K562 (cell line): Measurements from ENCODE around the gene DNASE1L1.

ENCODE experiments used
- BDP1 ChIP-seq: IDR thresholded peaks from 3 replicates; pipeline ENCODE4 v1.6.1; 2011; ENCODE audit not compliant: insufficient read length, insufficient read depth
- CBX3 ChIP-seq, 2 experiments: IDR thresholded peaks; 1 replicate in 1 of 2; 2 replicates in 1 of 2; pipeline ENCODE4 v1.6.1; 2012; ENCODE audit warnings: inconsistent platforms in 2 of 2, low read length in 2 of 2, borderline replicate concordance in 1 of 2, control low read depth in 1 of 2
- L3MBTL2 ChIP-seq: fragments of 450-650 bp; IDR thresholded peaks from 2 replicates; pipeline ENCODE4 v1.6.1; 2016; ENCODE audit warnings: mild to moderate bottlenecking, moderate library complexity
- NBN ChIP-seq: fragments of 450-650 bp; IDR thresholded peaks from 2 replicates; pipeline ENCODE4 v1.6.1; 2016; ENCODE audit warnings: low read depth, mild to moderate bottlenecking
- NONO ChIP-seq, 2 experiments: fragments of 200-400 bp in 1 of 2; fragments of 450-650 bp in 1 of 2; formaldehyde crosslinking in 1 of 2; IDR thresholded peaks; 2 replicates each; pipeline ENCODE4 v1.6.1; 2017; ENCODE audit warnings: low read depth in 2 of 2, mild to moderate bottlenecking in 2 of 2, moderate library complexity in 2 of 2, low read length in 1 of 2
- RBFOX2 ChIP-seq: fragments of 200-400 bp; formaldehyde crosslinking; IDR thresholded peaks from 2 replicates; pipeline ENCODE4 v1.6.1; 2017; ENCODE audit warnings: low read depth, mild to moderate bottlenecking, low read length, moderate library complexity
- SMARCB1 ChIP-seq: IDR thresholded peaks from 2 replicates; pipeline ENCODE4 v1.6.1; 2011; ENCODE audit warnings: improper control_type of control experiment, low read depth; ENCODE audit not compliant: insufficient read length
- SMC3 ChIP-seq: conservative IDR thresholded peaks from 2 replicates; pipeline ENCODE4 v1.6.1; 2011; ENCODE audit warnings: low read depth, low read length, improper control_type of control experiment; ENCODE audit not compliant: insufficient read depth
- ZNF830 ChIP-seq: fragments of 250-450 bp; sonication (Bioruptor Pico); IDR thresholded peaks from 2 replicates; pipeline ENCODE4 v1.5.0; 2021; ENCODE audit warnings: mild to moderate bottlenecking
- TF ChIP-seq, protein P1 (sequence below), 3 experiments: IDR thresholded peaks in 2 of 3; conservative IDR thresholded peaks in 1 of 3; 2 replicates each; pipeline ENCODE4 v1.5.1; 2011 to 2012; ENCODE audit warnings: low read length in 3 of 3, mild to moderate bottlenecking in 3 of 3, control low read depth in 2 of 3, improper control_type of control experiment in 1 of 3, inconsistent platforms in 1 of 3, low read depth in 1 of 3, mixed read lengths in 1 of 3, moderate library complexity in 1 of 3; ENCODE audit not compliant: insufficient read depth in 2 of 3
- TF ChIP-seq, protein P2 (sequence below): sonication (generic); formaldehyde crosslinking; IDR thresholded peaks from 2 replicates; pipeline ENCODE4 v1.8.0; 2022; ENCODE audit warnings: mild to moderate bottlenecking, missing genetic modification reagents

DNA sequence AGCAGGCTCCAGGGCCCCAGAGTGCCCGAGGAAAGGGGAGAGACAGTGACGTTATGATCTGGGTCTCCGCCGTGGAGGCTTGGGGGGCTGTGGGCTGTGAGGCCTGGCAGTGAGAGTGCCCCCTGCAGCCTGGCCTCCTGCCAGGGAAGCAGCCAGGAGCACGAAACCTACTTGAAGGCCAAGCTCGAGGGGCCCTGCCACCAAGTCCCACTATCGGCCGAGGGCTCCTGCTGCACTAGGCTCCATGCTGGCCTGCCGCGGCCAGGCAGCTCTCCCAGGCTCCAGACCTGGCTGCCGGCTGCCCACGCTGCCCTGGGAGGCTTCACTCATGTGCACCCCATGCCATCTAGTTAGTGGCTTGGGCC, 53.3 kb downstream of the DNASE1L1 start:
- TF ChIP-seq, protein P1, sequence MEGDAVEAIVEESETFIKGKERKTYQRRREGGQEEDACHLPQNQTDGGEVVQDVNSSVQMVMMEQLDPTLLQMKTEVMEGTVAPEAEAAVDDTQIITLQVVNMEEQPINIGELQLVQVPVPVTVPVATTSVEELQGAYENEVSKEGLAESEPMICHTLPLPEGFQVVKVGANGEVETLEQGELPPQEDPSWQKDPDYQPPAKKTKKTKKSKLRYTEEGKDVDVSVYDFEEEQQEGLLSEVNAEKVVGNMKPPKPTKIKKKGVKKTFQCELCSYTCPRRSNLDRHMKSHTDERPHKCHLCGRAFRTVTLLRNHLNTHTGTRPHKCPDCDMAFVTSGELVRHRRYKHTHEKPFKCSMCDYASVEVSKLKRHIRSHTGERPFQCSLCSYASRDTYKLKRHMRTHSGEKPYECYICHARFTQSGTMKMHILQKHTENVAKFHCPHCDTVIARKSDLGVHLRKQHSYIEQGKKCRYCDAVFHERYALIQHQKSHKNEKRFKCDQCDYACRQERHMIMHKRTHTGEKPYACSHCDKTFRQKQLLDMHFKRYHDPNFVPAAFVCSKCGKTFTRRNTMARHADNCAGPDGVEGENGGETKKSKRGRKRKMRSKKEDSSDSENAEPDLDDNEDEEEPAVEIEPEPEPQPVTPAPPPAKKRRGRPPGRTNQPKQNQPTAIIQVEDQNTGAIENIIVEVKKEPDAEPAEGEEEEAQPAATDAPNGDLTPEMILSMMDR (IDR thresholded peaks at IDR 0.05 in 2 of 3, conservative IDR thresholded peaks at IDR 0.05 in 1 of 3; ENCODE audit: insufficient read depth in 2 of 3, low read depth in 1 of 3, low read length in 3 of 3): no peak
- TF ChIP-seq NBN (no peak), SMARCB1 (no peak), CBX3 (IDR thresholded peaks at IDR 0.05; ENCODE audit: borderline replicate concordance in 1 of 2, low read length in 2 of 2) (no peak), BDP1 (no peak), L3MBTL2 (no peak), RBFOX2 (peak; percentile 29), SMC3 (no peak), ZNF830 (CRISPR knock-in tag) (no peak), NONO (IDR thresholded peaks at IDR 0.05; ENCODE audit: low read depth in 2 of 2, low read length in 1 of 2) (no peak)
- TF ChIP-seq, protein P2, sequence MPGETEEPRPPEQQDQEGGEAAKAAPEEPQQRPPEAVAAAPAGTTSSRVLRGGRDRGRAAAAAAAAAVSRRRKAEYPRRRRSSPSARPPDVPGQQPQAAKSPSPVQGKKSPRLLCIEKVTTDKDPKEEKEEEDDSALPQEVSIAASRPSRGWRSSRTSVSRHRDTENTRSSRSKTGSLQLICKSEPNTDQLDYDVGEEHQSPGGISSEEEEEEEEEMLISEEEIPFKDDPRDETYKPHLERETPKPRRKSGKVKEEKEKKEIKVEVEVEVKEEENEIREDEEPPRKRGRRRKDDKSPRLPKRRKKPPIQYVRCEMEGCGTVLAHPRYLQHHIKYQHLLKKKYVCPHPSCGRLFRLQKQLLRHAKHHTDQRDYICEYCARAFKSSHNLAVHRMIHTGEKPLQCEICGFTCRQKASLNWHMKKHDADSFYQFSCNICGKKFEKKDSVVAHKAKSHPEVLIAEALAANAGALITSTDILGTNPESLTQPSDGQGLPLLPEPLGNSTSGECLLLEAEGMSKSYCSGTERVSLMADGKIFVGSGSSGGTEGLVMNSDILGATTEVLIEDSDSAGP (CRISPR knock-in tag): no peak
